ENCODE data around the gene ROR1. TPM values are rescaled to one million over a fixed set of nuclear protein-coding genes. Genes with fewer than 3 reads are reported as not detected.

ROR1 gene
- total RNA-seq, 1 donor from 2014 or later: 30.3 TPM

DNA sequence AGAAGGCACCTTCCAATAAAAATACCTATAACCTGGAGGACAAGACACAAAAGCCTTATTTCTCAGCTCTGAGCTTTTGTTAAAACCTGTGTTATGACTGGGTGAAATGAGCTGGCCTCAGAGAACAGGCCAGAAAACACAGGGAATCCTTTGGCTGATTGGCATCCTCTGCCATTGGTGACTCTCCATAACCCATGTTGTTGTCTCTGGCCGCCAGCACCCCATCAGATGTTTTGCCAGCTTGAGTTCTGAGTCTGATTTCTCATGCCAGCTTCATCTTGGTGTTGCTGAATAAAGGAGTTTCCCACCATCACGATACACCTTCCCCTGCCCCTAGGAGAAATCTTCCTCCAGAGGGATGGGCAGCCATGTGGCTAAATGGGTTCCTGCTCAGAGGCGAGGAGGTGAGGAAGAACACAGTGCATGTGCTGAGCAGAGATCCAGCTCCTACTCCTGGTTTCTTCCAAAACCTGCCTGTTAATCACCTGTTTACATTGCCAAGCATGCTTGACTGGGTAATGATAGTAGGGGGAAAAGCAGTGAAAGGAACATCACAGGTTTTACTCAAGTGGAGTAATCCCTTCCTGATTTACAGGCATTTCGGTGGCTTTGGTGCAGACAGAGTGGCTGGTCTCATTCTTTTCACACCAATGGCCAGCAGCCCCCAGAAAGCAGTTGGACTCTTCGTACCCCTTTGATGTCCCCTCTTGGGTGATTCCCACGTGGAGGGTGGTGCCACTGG lies 109.8 kb downstream of the ROR1 start:
- H3K9ac ChIP-seq: no peak overlapping the region
- no peak overlapping the region for H2AFZ ChIP-seq (replicated peaks)
- peak; percentile 42 for TF ChIP-seq EZH2phosphoT487 (IDR thresholded peaks at IDR 0.05)
- no peak for TF ChIP-seq EZH2 (IDR thresholded peaks at IDR 0.05)
- H4K20me1 ChIP-seq (ENCODE audit: low read depth): peaks cover 45% of the 10 kb centered on the region
- Mint-ChIP-seq H3K27ac (no peak overlapping the region), H3K4me1 (peaks cover 23% of the 10 kb centered on the region), H3K4me3 (no peak overlapping the region), H3K36me3 (peaks cover 2% of the 10 kb centered on the region), H3K27me3 (ENCODE audit: insufficient read depth, low read depth) (peaks cover 2% of the 10 kb centered on the region), H3K9me3 (no peaks in the 10 kb centered on the region)
- H3K4me2 ChIP-seq: peak overlapping the region; percentile 51
- no peak overlapping the region for H3K27ac ChIP-seq
- peak; percentile 57 for DNase-seq (ENCODE audit: low spot score)
- no peaks in the 10 kb centered on the region for H3K27me3 ChIP-seq
- H3K4me1 ChIP-seq: peaks cover 22% of the 10 kb centered on the region
- H3K36me3 ChIP-seq: no peaks in the 10 kb centered on the region
- H3K79me2 ChIP-seq (ENCODE audit: low read depth): peaks cover 100% of the 10 kb centered on the region
- no peak overlapping the region for H3K4me3 ChIP-seq
- no peaks in the 10 kb centered on the region for H3K9me3 ChIP-seq (ENCODE audit: low read depth)
- peaks cover 8% of the 10 kb centered on the region for H3F3A ChIP-seq (ENCODE audit: low read depth)

DNA sequence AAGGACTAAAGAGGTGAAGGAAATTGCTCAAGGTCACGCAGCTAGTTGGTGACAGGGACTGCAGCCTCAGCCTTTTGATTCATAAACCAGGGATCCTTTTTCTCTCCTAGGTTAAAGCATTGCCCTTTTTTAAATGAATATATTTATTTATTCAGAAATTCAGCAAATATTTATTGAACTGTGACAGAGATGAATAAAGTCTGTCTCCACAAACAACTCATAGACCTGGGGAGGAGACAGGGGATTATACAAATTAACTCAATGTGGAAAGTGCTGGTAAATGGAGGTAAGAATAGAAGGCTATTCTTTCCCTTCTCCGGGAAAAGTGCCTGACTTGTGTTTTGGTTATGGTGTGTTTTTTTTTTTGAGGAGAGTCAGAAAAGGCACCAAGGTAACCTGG lies 110.7 kb downstream of the ROR1 start:
- no peak for DNase-seq (ENCODE audit: low spot score)
- Histone ChIP-seq H3F3A (ENCODE audit: low read depth) (peaks cover 8% of the 10 kb centered on the region), H3K9me3 (ENCODE audit: low read depth) (no peaks in the 10 kb centered on the region), H3K27me3 (no peaks in the 10 kb centered on the region), H3K4me1 (peaks cover 16% of the 10 kb centered on the region), H3K9ac (no peak overlapping the region), H2AFZ (replicated peaks) (no peak overlapping the region), H3K36me3 (no peaks in the 10 kb centered on the region), H3K27ac (no peak overlapping the region), H3K4me2 (peak overlapping the region; percentile 51), H3K79me2 (ENCODE audit: low read depth) (peaks cover 100% of the 10 kb centered on the region), H4K20me1 (ENCODE audit: low read depth) (peaks cover 45% of the 10 kb centered on the region), H3K4me3 (no peak overlapping the region)
- Mint-ChIP-seq H3K27me3 (ENCODE audit: insufficient read depth, low read depth) (peaks cover 2% of the 10 kb centered on the region), H3K27ac (no peak overlapping the region), H3K4me1 (peaks cover 22% of the 10 kb centered on the region), H3K9me3 (no peaks in the 10 kb centered on the region), H3K4me3 (no peak overlapping the region), H3K36me3 (peaks cover 2% of the 10 kb centered on the region)
- TF ChIP-seq, protein P1, sequence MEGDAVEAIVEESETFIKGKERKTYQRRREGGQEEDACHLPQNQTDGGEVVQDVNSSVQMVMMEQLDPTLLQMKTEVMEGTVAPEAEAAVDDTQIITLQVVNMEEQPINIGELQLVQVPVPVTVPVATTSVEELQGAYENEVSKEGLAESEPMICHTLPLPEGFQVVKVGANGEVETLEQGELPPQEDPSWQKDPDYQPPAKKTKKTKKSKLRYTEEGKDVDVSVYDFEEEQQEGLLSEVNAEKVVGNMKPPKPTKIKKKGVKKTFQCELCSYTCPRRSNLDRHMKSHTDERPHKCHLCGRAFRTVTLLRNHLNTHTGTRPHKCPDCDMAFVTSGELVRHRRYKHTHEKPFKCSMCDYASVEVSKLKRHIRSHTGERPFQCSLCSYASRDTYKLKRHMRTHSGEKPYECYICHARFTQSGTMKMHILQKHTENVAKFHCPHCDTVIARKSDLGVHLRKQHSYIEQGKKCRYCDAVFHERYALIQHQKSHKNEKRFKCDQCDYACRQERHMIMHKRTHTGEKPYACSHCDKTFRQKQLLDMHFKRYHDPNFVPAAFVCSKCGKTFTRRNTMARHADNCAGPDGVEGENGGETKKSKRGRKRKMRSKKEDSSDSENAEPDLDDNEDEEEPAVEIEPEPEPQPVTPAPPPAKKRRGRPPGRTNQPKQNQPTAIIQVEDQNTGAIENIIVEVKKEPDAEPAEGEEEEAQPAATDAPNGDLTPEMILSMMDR (IDR thresholded peaks at IDR 0.05): no peak
- TF ChIP-seq EZH2phosphoT487 (IDR thresholded peaks at IDR 0.05) (no peak), EZH2 (IDR thresholded peaks at IDR 0.05) (no peak)

DNA sequence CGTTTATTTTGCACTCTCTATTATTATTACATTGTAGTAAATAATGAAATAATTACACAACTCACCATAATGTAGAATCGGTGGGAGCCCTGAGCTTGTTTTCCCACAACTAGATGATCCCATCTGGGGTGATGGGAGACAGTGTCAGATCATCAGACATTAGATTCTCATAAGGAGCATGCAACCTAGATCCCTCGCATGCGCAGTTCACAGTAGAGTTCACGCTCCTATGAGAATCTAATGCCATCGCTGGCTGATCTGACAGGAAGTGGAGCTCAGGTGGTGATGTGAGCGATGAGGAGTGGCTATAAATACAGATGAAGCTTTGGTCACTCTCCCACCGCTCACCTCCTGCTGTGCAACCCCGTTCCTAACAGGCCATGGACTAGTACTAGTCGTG lies 112.1 kb downstream of the ROR1 start:
- H3K79me2 ChIP-seq (ENCODE audit: low read depth): peaks cover 100% of the 10 kb centered on the region

More for the DNA sequence above, 112.1 kb downstream of the ROR1 start:
- TF ChIP-seq, protein P1 (IDR thresholded peaks at IDR 0.05): no peak
- TF ChIP-seq EZH2phosphoT487 (IDR thresholded peaks at IDR 0.05): no peak
- no peak for TF ChIP-seq EZH2 (IDR thresholded peaks at IDR 0.05)
- Mint-ChIP-seq H3K4me1 (peaks cover 22% of the 10 kb centered on the region), H3K27me3 (ENCODE audit: insufficient read depth, low read depth) (peaks cover 2% of the 10 kb centered on the region), H3K36me3 (peaks cover 5% of the 10 kb centered on the region), H3K9me3 (no peaks in the 10 kb centered on the region), H3K4me3 (no peak overlapping the region), H3K27ac (no peak overlapping the region)
- H4K20me1 ChIP-seq (ENCODE audit: low read depth): peaks cover 45% of the 10 kb centered on the region
- no peak overlapping the region for H3K9ac ChIP-seq
- no peaks in the 10 kb centered on the region for H3K9me3 ChIP-seq (ENCODE audit: low read depth)
- H3F3A ChIP-seq (ENCODE audit: low read depth): peaks cover 8% of the 10 kb centered on the region
- H3K27me3 ChIP-seq: no peaks in the 10 kb centered on the region
- no peak overlapping the region for H3K4me2 ChIP-seq
- H3K4me3 ChIP-seq: no peak overlapping the region
- no peaks in the 10 kb centered on the region for H3K36me3 ChIP-seq
- DNase-seq (ENCODE audit: low spot score): no peak
- H2AFZ ChIP-seq (replicated peaks): no peak overlapping the region
- no peak overlapping the region for H3K27ac ChIP-seq
- H3K4me1 ChIP-seq: peaks cover 16% of the 10 kb centered on the region

Data from neural progenitor cell (in vitro differentiated cells).